ENCODE results near the gene UBTF.

- TF ChIP-seq CTCF (conservative IDR thresholded peaks at IDR 0.05; ENCODE audit: low read depth, low read length) (no peak), EZH2 (IDR thresholded peaks at IDR 0.05; ENCODE audit: borderline replicate concordance, low read depth, low read length, poor library complexity, severe bottlenecking) (no peak)
These were observed 43.2 kb downstream of the UBTF start for GRCh38 chr17:44176257-44176656.

All from A673 (cell line).